K562 (cell line): ENCODE measurements around the gene GFOD2. TPM values are rescaled to one million over a fixed set of nuclear protein-coding genes. Genes with fewer than 3 reads are reported as not detected.

Experiments
- CBX2 ChIP-seq: fragments of 200-600 bp; sonication (generic); IDR thresholded peaks from one replicate; pipeline ENCODE4 v1.6.1; 2012; ENCODE audit warnings: mild to moderate bottlenecking, low read length, inconsistent platforms; ENCODE audit not compliant: insufficient read depth, poor library complexity, severe bottlenecking
- CCAR2 ChIP-seq: fragments of 200-400 bp; formaldehyde crosslinking; IDR thresholded peaks from 2 replicates; pipeline ENCODE4 v1.6.1; 2017; ENCODE audit warnings: mild to moderate bottlenecking, low read depth, low read length
- CEBPB ChIP-seq: fragments of 450-650 bp; IDR thresholded peaks from 2 replicates; pipeline ENCODE4 v1.6.1; 2016; ENCODE audit warnings: missing genetic modification characterization, missing compliant biosample characterization
- EP400 ChIP-seq: fragments of 450-650 bp; IDR thresholded peaks from 2 replicates; pipeline ENCODE4 v1.6.1; 2017; ENCODE audit warnings: antibody characterized with exemption, mild to moderate bottlenecking, moderate library complexity
- GATA2 ChIP-seq: sonication (generic); formaldehyde crosslinking; IDR thresholded peaks from 2 replicates; pipeline ENCODE4 v1.4.0; 2020; ENCODE audit warnings: mild to moderate bottlenecking, missing genetic modification reagents
- KLF1 ChIP-seq: fragments of 450-650 bp; IDR thresholded peaks from 2 replicates; pipeline ENCODE4 v1.6.1; 2016; ENCODE audit warnings: missing genetic modification characterization, missing compliant biosample characterization
- KLF10 ChIP-seq: fragments of 250-450 bp; sonication (Bioruptor Pico); IDR thresholded peaks from 2 replicates; pipeline ENCODE4 v1.6.1; 2021; ENCODE audit warnings: matching md5 sums
- MEF2A ChIP-seq: IDR thresholded peaks from 2 replicates; pipeline ENCODE4 v1.6.1; 2011; ENCODE audit warnings: low read depth, mild to moderate bottlenecking, low read length, moderate library complexity; ENCODE audit not compliant: control insufficient read depth
- MYNN ChIP-seq, 2 experiments: sonication (generic); formaldehyde crosslinking in 1 of 2; IDR thresholded peaks; 2 replicates each; pipeline versions ENCODE4 v1.5.0 to v1.6.1; 2016 to 2020; ENCODE audit warnings: antibody characterized with exemption in 1 of 2, missing genetic modification reagents in 1 of 2
- NR2C1 ChIP-seq, 2 experiments: fragments of 450-650 bp; IDR thresholded peaks; 2 replicates each; pipeline ENCODE4 v1.6.1; 2017; ENCODE audit warnings: mild to moderate bottlenecking in 2 of 2, antibody characterized with exemption in 1 of 2, inconsistent platforms in 1 of 2, missing compliant biosample characterization in 1 of 2, missing genetic modification characterization in 1 of 2
- RFX5 ChIP-seq: IDR thresholded peaks from 2 replicates; pipeline ENCODE4 v1.6.1; 2011; ENCODE audit warnings: low read depth, mild to moderate bottlenecking, improper control_type of control experiment, low read length
- TCF7L2 ChIP-seq: fragments of 150-350 bp; IDR thresholded peaks from 2 replicates; pipeline ENCODE4 v1.6.1; 2016; ENCODE audit warnings: low read depth, mild to moderate bottlenecking, low read length, moderate library complexity
- TEAD2 ChIP-seq: fragments of 450-650 bp; IDR thresholded peaks from 2 replicates; pipeline ENCODE4 v1.6.1; 2016; ENCODE audit warnings: missing genetic modification characterization, control low read depth, missing compliant biosample characterization
- YBX1 ChIP-seq: fragments of 450-650 bp; IDR thresholded peaks from 2 replicates; pipeline ENCODE4 v1.7.1; 2016; ENCODE audit warnings: mild to moderate bottlenecking
- YY1 ChIP-seq, 3 experiments: IDR thresholded peaks; 2 replicates each; pipeline ENCODE4 v1.6.1; 2011; ENCODE audit warnings: low read length in 2 of 3, mild to moderate bottlenecking in 2 of 3, moderate library complexity in 2 of 3, borderline replicate concordance in 1 of 3, control low read depth in 1 of 3, low read depth in 1 of 3; ENCODE audit not compliant: insufficient read depth in 3 of 3, insufficient replicate concordance in 2 of 3, control insufficient read depth in 1 of 3, insufficient read length in 1 of 3; ENCODE audit errors: extremely low read depth in 1 of 3
- ZC3H4 ChIP-seq: sonication (generic); formaldehyde crosslinking; IDR thresholded peaks from 2 replicates; pipeline ENCODE4 v1.9.0; 2021; ENCODE audit warnings: missing genetic modification reagents, borderline replicate concordance
- ZKSCAN3 ChIP-seq: fragments of 250-450 bp; sonication (Bioruptor Pico); IDR thresholded peaks from 2 replicates; pipeline ENCODE4 v1.4.0; 2020
- ZNF239 ChIP-seq: fragments of 250-450 bp; sonication (Bioruptor Pico); IDR thresholded peaks from 2 replicates; pipeline ENCODE4 v1.4.0; 2020; ENCODE audit warnings: mild to moderate bottlenecking
- polyA plus RNA-seq, 8 experiments: library from polyadenylated mRNA; depleted of rRNA in 4 of 8; stranded (reverse) in 5 of 8; unstranded in 3 of 8; fragments of >200 nt; fragmentation: Nextera tagmentation in 2 of 8; fragmentation: Illumina TruSeq in 1 of 8; extraction: Ambion mirVana in 2 of 8; extraction: Trizol in 1 of 8; gene quantifications; 2 replicates each; pipeline versions ENCODE4 v1.2.1 to v1.2.3, GENCODE V29; 2011 to 2014; ENCODE audit warnings: inconsistent platforms in 1 of 8, missing spikeins in 1 of 8
- total RNA-seq, 7 experiments: library from RNA; depleted of rRNA in 6 of 7; stranded (reverse); fragments of >200 nt in 6 of 7; fragmentation: Illumina TruSeq in 2 of 7; extraction: Trizol in 2 of 7; gene quantifications; 2 replicates each; pipeline versions ENCODE4 v1.2.1 to v1.2.3, GENCODE V29; 2011 to 2021; ENCODE audit warnings: low replicate concordance in 1 of 7
- TF ChIP-seq, protein P1 (sequence below): fragments of 200-800 bp; sonication (Bioruptor generic); IDR thresholded peaks from 2 replicates; pipeline ENCODE4 v1.6.1; 2017; ENCODE audit warnings: missing genetic modification characterization, missing compliant biosample characterization
- TF ChIP-seq, protein P2 (sequence below), 2 experiments: fragments of 200-800 bp in 1 of 2; sonication (Bioruptor generic) in 1 of 2; sonication (generic) in 1 of 2; formaldehyde crosslinking in 1 of 2; IDR thresholded peaks in 1 of 2; conservative IDR thresholded peaks in 1 of 2; 2 replicates each; pipeline versions ENCODE4 v1.5.0 to v1.6.1; 2016 to 2020; ENCODE audit warnings: missing compliant biosample characterization in 1 of 2, missing genetic modification characterization in 1 of 2, missing genetic modification reagents in 1 of 2
- TF ChIP-seq, protein P3 (sequence below), 2 experiments: fragments of 450-650 bp in 1 of 2; IDR thresholded peaks; 2 replicates each; pipeline ENCODE4 v1.6.1; 2011 to 2017; ENCODE audit warnings: low read depth in 2 of 2, antibody characterized with exemption in 1 of 2, borderline replicate concordance in 1 of 2, low read length in 1 of 2, mild to moderate bottlenecking in 1 of 2, mixed read lengths in 1 of 2; ENCODE audit not compliant: control insufficient read depth in 1 of 2

The GFOD2 gene
- total and polyA plus RNA-seq, 9 of the 15 experiments (the other 6 are each of a cell fraction or from before 2014, with no cell fraction given) = 1.9 to 15.8 (median 11.1) TPM

DNA sequence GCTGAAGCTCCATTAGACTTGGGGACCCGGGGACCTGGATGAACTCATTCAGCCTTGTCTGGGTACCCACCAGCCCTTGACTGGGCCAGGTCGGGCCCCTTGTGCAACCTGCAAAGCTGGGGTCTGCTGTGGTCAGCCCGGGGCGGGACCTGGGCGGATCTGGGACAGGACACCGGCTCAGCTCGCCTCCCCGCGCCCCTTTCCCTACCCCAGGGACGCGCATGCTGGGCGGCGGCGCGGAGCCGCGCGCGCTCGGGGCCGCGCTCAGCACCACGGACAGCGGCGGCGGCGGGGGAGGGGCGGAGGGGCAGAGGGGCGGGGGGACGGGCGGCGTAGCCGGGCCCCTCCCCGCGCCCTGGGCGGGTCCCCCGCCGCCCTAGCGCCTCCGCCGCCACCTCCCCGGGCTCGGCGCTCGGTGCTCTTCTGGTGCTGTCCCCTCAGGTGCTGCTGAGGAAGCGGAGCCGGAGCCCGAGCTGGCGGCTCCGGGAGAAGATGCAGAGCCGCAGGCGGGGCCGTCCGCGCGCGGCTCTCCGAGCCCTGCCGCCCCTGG, 66.5 kb downstream of the GFOD2 start (continued):
- TF ChIP-seq, protein P1, sequence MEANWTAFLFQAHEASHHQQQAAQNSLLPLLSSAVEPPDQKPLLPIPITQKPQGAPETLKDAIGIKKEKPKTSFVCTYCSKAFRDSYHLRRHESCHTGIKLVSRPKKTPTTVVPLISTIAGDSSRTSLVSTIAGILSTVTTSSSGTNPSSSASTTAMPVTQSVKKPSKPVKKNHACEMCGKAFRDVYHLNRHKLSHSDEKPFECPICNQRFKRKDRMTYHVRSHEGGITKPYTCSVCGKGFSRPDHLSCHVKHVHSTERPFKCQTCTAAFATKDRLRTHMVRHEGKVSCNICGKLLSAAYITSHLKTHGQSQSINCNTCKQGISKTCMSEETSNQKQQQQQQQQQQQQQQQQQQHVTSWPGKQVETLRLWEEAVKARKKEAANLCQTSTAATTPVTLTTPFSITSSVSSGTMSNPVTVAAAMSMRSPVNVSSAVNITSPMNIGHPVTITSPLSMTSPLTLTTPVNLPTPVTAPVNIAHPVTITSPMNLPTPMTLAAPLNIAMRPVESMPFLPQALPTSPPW (CRISPR knock-in tag) = peak; percentile 97
- TF ChIP-seq RFX5 = no peak
- TF ChIP-seq, protein P2, sequence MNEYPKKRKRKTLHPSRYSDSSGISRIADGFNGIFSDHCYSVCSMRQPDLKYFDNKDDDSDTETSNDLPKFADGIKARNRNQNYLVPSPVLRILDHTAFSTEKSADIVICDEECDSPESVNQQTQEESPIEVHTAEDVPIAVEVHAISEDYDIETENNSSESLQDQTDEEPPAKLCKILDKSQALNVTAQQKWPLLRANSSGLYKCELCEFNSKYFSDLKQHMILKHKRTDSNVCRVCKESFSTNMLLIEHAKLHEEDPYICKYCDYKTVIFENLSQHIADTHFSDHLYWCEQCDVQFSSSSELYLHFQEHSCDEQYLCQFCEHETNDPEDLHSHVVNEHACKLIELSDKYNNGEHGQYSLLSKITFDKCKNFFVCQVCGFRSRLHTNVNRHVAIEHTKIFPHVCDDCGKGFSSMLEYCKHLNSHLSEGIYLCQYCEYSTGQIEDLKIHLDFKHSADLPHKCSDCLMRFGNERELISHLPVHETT (CRISPR knock-in tag; conservative IDR thresholded peaks at IDR 0.05 in 1 of 2, IDR thresholded peaks at IDR 0.05 in 1 of 2) = peak in 1 of 2 experiments; percentile 57; a peak in 1 of 4 replicates
- TF ChIP-seq YY1 (IDR thresholded peaks at IDR 0.05; ENCODE audit: borderline replicate concordance in 1 of 3, control insufficient read depth in 1 of 3, extremely low read depth in 1 of 3, insufficient read depth in 3 of 3, insufficient read length in 1 of 3, insufficient replicate concordance in 2 of 3, low read depth in 1 of 3, low read length in 2 of 3) = no peak
- no peak for TF ChIP-seq KLF1 (tag)
- no peak for TF ChIP-seq YBX1
- no peak for TF ChIP-seq ZC3H4 (CRISPR knock-in tag)
- no peak for TF ChIP-seq ZKSCAN3
- TF ChIP-seq GATA2 (CRISPR knock-in tag) = no peak
- no peak for TF ChIP-seq CCAR2
- no peak for TF ChIP-seq CBX2
- TF ChIP-seq, protein P3, sequence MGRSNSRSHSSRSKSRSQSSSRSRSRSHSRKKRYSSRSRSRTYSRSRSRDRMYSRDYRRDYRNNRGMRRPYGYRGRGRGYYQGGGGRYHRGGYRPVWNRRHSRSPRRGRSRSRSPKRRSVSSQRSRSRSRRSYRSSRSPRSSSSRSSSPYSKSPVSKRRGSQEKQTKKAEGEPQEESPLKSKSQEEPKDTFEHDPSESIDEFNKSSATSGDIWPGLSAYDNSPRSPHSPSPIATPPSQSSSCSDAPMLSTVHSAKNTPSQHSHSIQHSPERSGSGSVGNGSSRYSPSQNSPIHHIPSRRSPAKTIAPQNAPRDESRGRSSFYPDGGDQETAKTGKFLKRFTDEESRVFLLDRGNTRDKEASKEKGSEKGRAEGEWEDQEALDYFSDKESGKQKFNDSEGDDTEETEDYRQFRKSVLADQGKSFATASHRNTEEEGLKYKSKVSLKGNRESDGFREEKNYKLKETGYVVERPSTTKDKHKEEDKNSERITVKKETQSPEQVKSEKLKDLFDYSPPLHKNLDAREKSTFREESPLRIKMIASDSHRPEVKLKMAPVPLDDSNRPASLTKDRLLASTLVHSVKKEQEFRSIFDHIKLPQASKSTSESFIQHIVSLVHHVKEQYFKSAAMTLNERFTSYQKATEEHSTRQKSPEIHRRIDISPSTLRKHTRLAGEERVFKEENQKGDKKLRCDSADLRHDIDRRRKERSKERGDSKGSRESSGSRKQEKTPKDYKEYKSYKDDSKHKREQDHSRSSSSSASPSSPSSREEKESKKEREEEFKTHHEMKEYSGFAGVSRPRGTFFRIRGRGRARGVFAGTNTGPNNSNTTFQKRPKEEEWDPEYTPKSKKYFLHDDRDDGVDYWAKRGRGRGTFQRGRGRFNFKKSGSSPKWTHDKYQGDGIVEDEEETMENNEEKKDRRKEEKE (IDR thresholded peaks at IDR 0.05; ENCODE audit: borderline replicate concordance in 1 of 2, control insufficient read depth in 1 of 2, low read depth in 2 of 2, low read length in 1 of 2) = no peak
- TF ChIP-seq CEBPB (tag) = no peak
- TF ChIP-seq TEAD2 = no peak
- TF ChIP-seq KLF10 (CRISPR knock-in tag) = no peak
- no peak for TF ChIP-seq EP400
- no peak for TF ChIP-seq ZNF239
- no peak for TF ChIP-seq MEF2A
- TF ChIP-seq MYNN (IDR thresholded peaks at IDR 0.05) = no peak
- no peak for TF ChIP-seq MYNN (CRISPR knock-in tag; IDR thresholded peaks at IDR 0.05)
- TF ChIP-seq NR2C1 (IDR thresholded peaks at IDR 0.05) = no peak
- no peak for TF ChIP-seq NR2C1 (tag; IDR thresholded peaks at IDR 0.05)
- TF ChIP-seq TCF7L2 = no peak
